ENCODE data around the gene FAM81B.
"Not testable (repeated sequence)": the region's sequence is repeated elsewhere in the genome, so short reads cannot be mapped to it uniquely, and the experiment has no call there.

Gene FAM81B

GRCh38 chr5:95390812-95391492 is at the start of gene FAM81B:
Gene FAM81B, plus strand, starts transcription at chr5:95391366. Its CDS starts 24 bp downstream, at chr5:95391390.
- no peak for DNase-seq (ENCODE audit: low read depth in 3 of 3, low spot score in 1 of 3)

GRCh38 chr5:95341444-95341843 is 49.7 kb upstream of the FAM81B start:
- DNase-seq (ENCODE audit: low read depth in 3 of 3, low spot score in 1 of 3): not testable (repeated sequence)

- no peak for DNase-seq (ENCODE audit: low read depth in 3 of 3, low spot score in 1 of 3)
Measured at GRCh38 chr5:95347506-95348120, 43.6 kb upstream of the FAM81B start.

GRCh38 chr5:95350631-95351030 is 40.5 kb upstream of the FAM81B start:
- no peak for DNase-seq (ENCODE audit: low read depth in 3 of 3, low spot score in 1 of 3)

- no peak for DNase-seq (ENCODE audit: low read depth in 3 of 3, low spot score in 1 of 3)
Measured at GRCh38 chr5:95352691-95353090, 38.5 kb upstream of the FAM81B start.

- no peak for DNase-seq (ENCODE audit: low read depth in 3 of 3, low spot score in 1 of 3)
Measured at GRCh38 chr5:95358320-95358719, 32.8 kb upstream of the FAM81B start.

- DNase-seq (ENCODE audit: low read depth in 3 of 3, low spot score in 1 of 3): no peak
Measured at GRCh38 chr5:95358848-95359247, 32.3 kb upstream of the FAM81B start.

- not testable (repeated sequence) for DNase-seq (ENCODE audit: low read depth in 3 of 3, low spot score in 1 of 3)
Measured at GRCh38 chr5:95360667-95361066, 30.5 kb upstream of the FAM81B start.

GRCh38 chr5:95365302-95366095 is 25.7 kb upstream of the FAM81B start:
- DNase-seq (ENCODE audit: low read depth in 3 of 3, low spot score in 1 of 3): no peak

GRCh38 chr5:95369782-95370181 is 21.4 kb upstream of the FAM81B start:
- DNase-seq (ENCODE audit: low read depth in 3 of 3, low spot score in 1 of 3): no peak

- DNase-seq (ENCODE audit: low read depth in 3 of 3, low spot score in 1 of 3): no peak
Measured at GRCh38 chr5:95374061-95374460, 17.1 kb upstream of the FAM81B start.

GRCh38 chr5:95375591-95375990 is 15.6 kb upstream of the FAM81B start:
- DNase-seq (ENCODE audit: low read depth in 3 of 3, low spot score in 1 of 3): no peak

- DNase-seq (ENCODE audit: low read depth in 3 of 3, low spot score in 1 of 3): no peak
Measured at GRCh38 chr5:95379133-95379532, 12.0 kb upstream of the FAM81B start.

GRCh38 chr5:95380103-95380628 is 11.0 kb upstream of the FAM81B start:
- no peak for DNase-seq (ENCODE audit: low read depth in 3 of 3, low spot score in 1 of 3)

- DNase-seq (ENCODE audit: low read depth in 3 of 3, low spot score in 1 of 3): no peak
Measured at GRCh38 chr5:95382801-95383200, 8.4 kb upstream of the FAM81B start.

- DNase-seq (ENCODE audit: low read depth in 3 of 3, low spot score in 1 of 3): no peak
Measured at GRCh38 chr5:95384485-95385213, 6.5 kb upstream of the FAM81B start.

- DNase-seq (ENCODE audit: low read depth in 3 of 3, low spot score in 1 of 3): no peak
Measured at GRCh38 chr5:95385334-95385733, 5.8 kb upstream of the FAM81B start.

- not testable (repeated sequence) for DNase-seq (ENCODE audit: low read depth in 3 of 3, low spot score in 1 of 3)
Measured at GRCh38 chr5:95391965-95392364, 799 bp downstream of the FAM81B start.

GRCh38 chr5:95392593-95393182 is 1.5 kb downstream of the FAM81B start:
- no peak for DNase-seq (ENCODE audit: low read depth in 3 of 3, low spot score in 1 of 3)

- no peak for DNase-seq (ENCODE audit: low read depth in 3 of 3, low spot score in 1 of 3)
Measured at GRCh38 chr5:95393279-95393678, 2.1 kb downstream of the FAM81B start.

GRCh38 chr5:95398989-95399388 is 7.8 kb downstream of the FAM81B start:
- no peak for DNase-seq (ENCODE audit: low read depth in 3 of 3, low spot score in 1 of 3)

Measured in stimulated activated CD4-positive, alpha-beta T cell treated with anti-CD3 and anti-CD28 coated beads, TNF-alpha, amount 100 ng/mL, for 1 hour (primary cell).